Prostate gland (tissue), 2 donors: ENCODE measurements around the gene WWC2. TPM values are rescaled to one million over a fixed set of nuclear protein-coding genes. Genes with fewer than 3 reads are reported as not detected.

ENCODE experiments used
- DNase-seq: peaks from one replicate; pipeline ENCODE4 v3.0.0-alpha.2; 2019; ENCODE audit warnings: low spot score
- H3K27ac ChIP-seq, 2 donors: fragments of 200-600 bp; sonication (generic); 2 replicates each; pipeline ENCODE4 v1.5.1; 2017 to 2019
- H3K27me3 ChIP-seq: fragments of 200-600 bp; sonication (generic); replicated peaks from 2 replicates; pipeline ENCODE4 v1.5.1; 2019; ENCODE audit not compliant: insufficient read depth
- H3K36me3 ChIP-seq, 2 donors: fragments of 200-600 bp; sonication (generic); 1 replicate in 1 of 2; 2 replicates in 1 of 2; pipeline versions ENCODE4 v1.5.1 to v1.8.1; 2017 to 2019
- H3K4me1 ChIP-seq: fragments of 200-600 bp; sonication (generic); replicated peaks from 2 replicates; pipeline ENCODE4 v1.5.1; 2019
- H3K4me3 ChIP-seq, 2 donors: fragments of 200-600 bp; sonication (generic); 2 replicates each; pipeline ENCODE4 v1.5.1; 2017 to 2019
- H3K9me3 ChIP-seq: fragments of 200-600 bp; sonication (generic); 2 replicates; pipeline ENCODE4 v1.5.1; 2017
- POLR2A ChIP-seq: fragments of 450-650 bp; IDR thresholded peaks from one replicate; pipeline ENCODE4 v1.6.1; 2016; ENCODE audit warnings: antibody characterized with exemption, mild to moderate bottlenecking
- POLR2AphosphoS5 ChIP-seq: sonication (generic); formaldehyde crosslinking; IDR thresholded peaks from one replicate; pipeline ENCODE4 v1.6.1; 2017; ENCODE audit warnings: antibody characterized with exemption
- WGBS: methylation state at CpG from one replicate; pipeline ENCODE4 v1.1.5; 2018; 5-methylcytosine and 5-hydroxymethylcytosine counted together
- intact Hi-C: fragments of 100-400 bp; cut with DNase I; formaldehyde crosslinking; loops from one replicate; pipeline ENCODE4 v1.14.2; 2022
- total RNA-seq, 2 donors: library from RNA; depleted of rRNA; stranded (reverse); fragments of >200 nt; gene quantifications; one replicate each; pipeline ENCODE4 v1.1.0, GENCODE V29; 2016
- TF ChIP-seq, protein P1 (sequence below), 4 experiments: fragments of 200-600 bp in 2 of 4; fragments of 450-650 bp in 2 of 4; sonication (generic) in 2 of 4; IDR thresholded peaks; 1 replicate in 3 of 4; 2 replicates in 1 of 4; pipeline ENCODE4 v1.5.1; 2016 to 2019; ENCODE audit warnings: antibody characterized with exemption in 4 of 4, mild to moderate bottlenecking in 2 of 4, moderate library complexity in 2 of 4

WWC2 gene
- total RNA-seq, 2 donors from 2014 or later: 17.6 to 44.1 TPM

DNA sequence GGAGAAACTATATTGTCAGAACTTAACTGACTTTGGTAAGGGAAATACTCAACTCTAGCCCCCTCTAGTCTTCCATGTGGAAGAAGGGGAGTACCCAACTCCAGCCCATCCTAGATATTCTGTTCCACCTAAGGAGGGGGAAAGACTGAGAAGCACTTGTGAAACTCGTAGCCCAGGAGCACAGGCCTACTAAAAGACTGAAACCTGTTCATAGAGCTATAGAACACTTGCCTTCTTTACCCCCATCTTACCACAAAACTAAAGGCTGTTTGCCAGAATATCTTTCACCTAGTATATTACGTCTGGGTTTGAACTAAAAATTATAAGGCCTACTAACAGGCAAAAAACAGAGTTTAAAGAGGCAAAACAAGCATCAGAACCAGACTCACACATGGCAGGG is 205.5 kb downstream of the WWC2 start:
- WGBS: 92% methylated on average over 2 of the region's 2 CpGs
- TF ChIP-seq, protein P1, sequence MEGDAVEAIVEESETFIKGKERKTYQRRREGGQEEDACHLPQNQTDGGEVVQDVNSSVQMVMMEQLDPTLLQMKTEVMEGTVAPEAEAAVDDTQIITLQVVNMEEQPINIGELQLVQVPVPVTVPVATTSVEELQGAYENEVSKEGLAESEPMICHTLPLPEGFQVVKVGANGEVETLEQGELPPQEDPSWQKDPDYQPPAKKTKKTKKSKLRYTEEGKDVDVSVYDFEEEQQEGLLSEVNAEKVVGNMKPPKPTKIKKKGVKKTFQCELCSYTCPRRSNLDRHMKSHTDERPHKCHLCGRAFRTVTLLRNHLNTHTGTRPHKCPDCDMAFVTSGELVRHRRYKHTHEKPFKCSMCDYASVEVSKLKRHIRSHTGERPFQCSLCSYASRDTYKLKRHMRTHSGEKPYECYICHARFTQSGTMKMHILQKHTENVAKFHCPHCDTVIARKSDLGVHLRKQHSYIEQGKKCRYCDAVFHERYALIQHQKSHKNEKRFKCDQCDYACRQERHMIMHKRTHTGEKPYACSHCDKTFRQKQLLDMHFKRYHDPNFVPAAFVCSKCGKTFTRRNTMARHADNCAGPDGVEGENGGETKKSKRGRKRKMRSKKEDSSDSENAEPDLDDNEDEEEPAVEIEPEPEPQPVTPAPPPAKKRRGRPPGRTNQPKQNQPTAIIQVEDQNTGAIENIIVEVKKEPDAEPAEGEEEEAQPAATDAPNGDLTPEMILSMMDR (IDR thresholded peaks at IDR 0.05): no peak
- no peak for TF ChIP-seq POLR2A
- TF ChIP-seq POLR2AphosphoS5: no peak
- H3K36me3 ChIP-seq: no peaks in the 10 kb centered on the region
- H3K27ac ChIP-seq: no peak overlapping the region
- H3K4me3 ChIP-seq: no peak overlapping the region
- intact Hi-C loops: no loop called here
- H3K9me3 ChIP-seq: no peaks in the 10 kb centered on the region
- H3K4me1 ChIP-seq: no peaks in the 10 kb centered on the region
- no peaks in the 10 kb centered on the region for H3K27me3 ChIP-seq
- no peak for DNase-seq

DNA sequence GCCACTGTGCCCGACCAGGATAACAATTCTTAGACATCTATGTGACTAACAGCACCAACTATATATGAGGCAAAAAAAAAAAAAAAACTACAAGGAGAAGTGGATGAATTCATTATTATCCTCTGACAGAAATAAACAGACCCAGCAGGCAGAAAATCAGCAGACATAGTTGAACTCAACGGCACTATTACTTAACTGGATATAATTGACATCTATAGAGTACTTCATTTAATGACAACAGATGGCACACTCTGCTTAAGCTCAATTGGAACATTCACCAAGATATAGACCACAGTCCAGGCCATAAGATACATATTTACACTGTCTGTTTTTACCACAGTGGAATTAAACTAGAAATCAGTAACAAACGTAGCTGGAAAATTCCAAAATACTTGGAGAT is 207.8 kb downstream of the WWC2 start:
- intact Hi-C loops: no loop called here
- H3K27ac ChIP-seq: no peak overlapping the region
- no peaks in the 10 kb centered on the region for H3K9me3 ChIP-seq
- no peak for DNase-seq
- 82% methylated on average over 3 of the region's 3 CpGs for WGBS
- H3K36me3 ChIP-seq: no peaks in the 10 kb centered on the region
- TF ChIP-seq POLR2AphosphoS5: no peak
- TF ChIP-seq, protein P1 (IDR thresholded peaks at IDR 0.05): no peak
- TF ChIP-seq POLR2A: no peak
- H3K4me1 ChIP-seq: no peaks in the 10 kb centered on the region
- H3K27me3 ChIP-seq: no peaks in the 10 kb centered on the region
- no peak overlapping the region for H3K4me3 ChIP-seq

DNA sequence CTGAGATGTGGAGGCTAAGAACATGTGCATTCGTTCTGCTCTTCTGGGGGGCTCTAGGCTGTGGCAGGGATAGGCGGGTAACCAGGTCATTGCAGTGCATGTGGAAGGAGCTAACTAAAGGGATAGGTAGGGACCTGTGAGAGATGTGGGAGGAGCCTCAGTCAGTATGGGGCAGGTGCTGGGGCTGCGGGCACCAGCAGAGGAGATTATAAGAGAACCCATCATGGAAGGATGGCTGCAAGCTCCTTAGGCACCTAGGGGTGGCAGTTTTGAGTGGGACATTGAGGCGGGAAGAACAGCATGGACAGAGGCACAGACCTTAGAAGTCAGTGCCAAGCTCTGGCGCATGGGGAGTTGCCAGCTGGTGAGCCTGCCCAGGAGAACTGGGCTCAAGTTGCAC is 213.8 kb downstream of the WWC2 start:
- no peaks in the 10 kb centered on the region for H3K9me3 ChIP-seq
- intact Hi-C loops: no loop called here
- no peaks in the 10 kb centered on the region for H3K36me3 ChIP-seq
- H3K4me1 ChIP-seq: no peaks in the 10 kb centered on the region
- no peak overlapping the region for H3K27ac ChIP-seq
- no peaks in the 10 kb centered on the region for H3K27me3 ChIP-seq
- 80% methylated on average over 5 of the region's 5 CpGs for WGBS
- no peak overlapping the region for H3K4me3 ChIP-seq
- TF ChIP-seq, protein P1 (IDR thresholded peaks at IDR 0.05): no peak
- TF ChIP-seq POLR2A (no peak), POLR2AphosphoS5 (no peak)
- DNase-seq: no peak

DNA sequence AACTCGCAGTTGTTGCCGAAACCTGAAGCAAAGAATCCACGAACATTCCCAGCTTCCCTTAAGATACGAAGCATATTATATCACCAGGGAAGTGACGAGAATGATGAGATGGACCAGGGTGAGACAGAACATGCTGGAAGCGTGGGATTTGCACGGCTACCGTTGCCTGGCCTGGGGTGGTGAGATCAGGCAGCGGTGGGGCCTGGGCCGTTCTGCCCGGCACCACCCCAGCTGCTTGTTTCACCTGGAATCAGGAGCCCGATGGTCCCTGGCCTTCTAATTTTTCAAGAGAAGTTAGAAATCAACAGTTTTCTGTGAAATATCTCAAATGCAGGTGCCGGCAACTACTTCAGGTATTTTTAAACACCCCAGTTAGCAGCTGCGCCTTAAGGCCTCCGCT is 215.3 kb downstream of the WWC2 start:
- no peak for TF ChIP-seq POLR2AphosphoS5
- TF ChIP-seq, protein P1 (IDR thresholded peaks at IDR 0.05): no peak
- no peak for TF ChIP-seq POLR2A
- WGBS: 97% methylated on average over 15 of the region's 15 CpGs
- intact Hi-C loops: no loop called here

DNA sequence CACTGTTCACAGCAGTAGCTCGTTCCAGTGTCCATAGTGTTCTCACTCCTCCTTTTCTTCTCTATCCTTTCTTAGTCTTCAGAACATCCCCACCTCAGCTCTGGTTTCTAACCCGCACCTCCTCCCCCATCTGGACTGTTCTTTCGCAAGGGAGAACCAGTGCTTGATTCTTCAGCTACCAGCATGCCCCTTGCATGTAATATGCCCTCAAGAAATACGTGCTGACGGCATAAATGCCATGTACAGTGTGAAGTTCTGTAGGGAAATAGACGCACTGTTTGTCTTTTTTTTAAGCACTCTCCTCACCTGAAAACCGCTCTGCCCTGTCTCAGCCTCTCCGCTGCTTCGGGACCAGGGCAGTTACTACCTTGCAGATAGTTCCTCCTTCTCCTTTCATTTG is 215.7 kb downstream of the WWC2 start:
- DNase-seq: no peak
- Histone ChIP-seq H3K27me3 (no peaks in the 10 kb centered on the region), H3K27ac (no peak overlapping the region), H3K4me1 (no peaks in the 10 kb centered on the region), H3K36me3 (no peaks in the 10 kb centered on the region), H3K4me3 (no peak overlapping the region), H3K9me3 (no peaks in the 10 kb centered on the region)
- TF ChIP-seq, protein P1 (IDR thresholded peaks at IDR 0.05): no peak
- TF ChIP-seq POLR2AphosphoS5 (no peak), POLR2A (no peak)
- 93% methylated on average over 9 of the region's 9 CpGs for WGBS
- intact Hi-C loops: no loop called here

More for the DNA sequence above, 215.3 kb downstream of the WWC2 start:
- H3K36me3 ChIP-seq: no peaks in the 10 kb centered on the region
- H3K27me3 ChIP-seq: no peaks in the 10 kb centered on the region
- no peak overlapping the region for H3K27ac ChIP-seq
- no peak for DNase-seq
- H3K4me3 ChIP-seq: no peak overlapping the region
- H3K9me3 ChIP-seq: no peaks in the 10 kb centered on the region
- H3K4me1 ChIP-seq: no peaks in the 10 kb centered on the region
